IMR-90 (cell line): ENCODE data around the gene TFAP2B. TPM values are rescaled to one million over a fixed set of nuclear protein-coding genes. Genes with fewer than 3 reads are reported as not detected.

Experiments
- ATAC-seq: fragments of 200-7000 bp; cut with Tn5 transposase; 2 replicates; pipeline ENCODE4 v1.9.1; 2020; ENCODE audit warnings: low read depth, mild to moderate bottlenecking, moderate library complexity
- BruUV-seq: library from RNA; stranded (reverse); fragments of 400-500 nt; replicated peaks from 2 replicates; lab custom pipeline; 2021; lab: Mats Ljungman, UMichigan
- CTCF ChIA-PET: fragments of 300-600 bp; formaldehyde crosslinking; extraction: SDS; loops from one replicate; lab custom pipeline; 2021; ENCODE audit warnings: antibody characterized with exemption; lab: Yijun Ruan, JAX
- POLR2A ChIA-PET: fragments of 300-600 bp; sonication (Branson Sonifier 250); formaldehyde crosslinking; loops from one replicate; lab custom pipeline; 2022; ENCODE audit warnings: antibody characterized with exemption; ENCODE audit not compliant: unreplicated experiment; lab: Charles Lee
- DNase-seq: peaks from one replicate; pipeline ENCODE4 v3.0.0; 2013
- H2AFZ ChIP-seq: replicated peaks from 2 replicates; pipeline ENCODE3; 2013; ENCODE audit warnings: low read length, mild to moderate bottlenecking; ENCODE audit not compliant: poor library complexity
- H2AK5ac ChIP-seq: 2 replicates; pipeline ENCODE4 v1.6.1; 2013; ENCODE audit warnings: low read depth, low read length, inconsistent platforms
- H2AK9ac ChIP-seq: replicated peaks from 2 replicates; pipeline ENCODE3; 2013; ENCODE audit warnings: mild to moderate bottlenecking, low read depth, low read length, moderate library complexity; ENCODE audit not compliant: poor library complexity
- H2BK120ac ChIP-seq: 2 replicates; pipeline ENCODE4 v1.6.1; 2013; ENCODE audit warnings: low read depth, low read length, inconsistent platforms
- H2BK15ac ChIP-seq: 3 replicates; pipeline ENCODE4 v1.6.1; 2013; ENCODE audit warnings: low read depth, low read length, inconsistent platforms
- H2BK20ac ChIP-seq: 2 replicates; pipeline ENCODE4 v1.6.1; 2013; ENCODE audit warnings: low read depth, mild to moderate bottlenecking, inconsistent platforms, low read length, moderate library complexity
- H2BK5ac ChIP-seq: 2 replicates; pipeline ENCODE4 v1.6.1; 2013; ENCODE audit warnings: mild to moderate bottlenecking, low read depth, low read length, inconsistent platforms; ENCODE audit not compliant: poor library complexity, severe bottlenecking
- H3K14ac ChIP-seq: replicated peaks from 2 replicates; pipeline ENCODE4 v1.6.1; 2013; ENCODE audit warnings: low read depth, low read length, inconsistent platforms
- H3K18ac ChIP-seq: 2 replicates; pipeline ENCODE4 v1.6.1; 2013; ENCODE audit warnings: low read depth, low read length, control low read depth
- H3K23ac ChIP-seq: 2 replicates; pipeline ENCODE4 v1.6.1; 2013; ENCODE audit warnings: low read depth, low read length, inconsistent platforms
- H3K27ac ChIP-seq: 2 replicates; pipeline ENCODE4 v1.5.1; 2013; ENCODE audit warnings: mild to moderate bottlenecking, control low read depth, low read length; ENCODE audit not compliant: insufficient read depth
- H3K27me3 ChIP-seq: 2 replicates; pipeline ENCODE4 v1.6.1; 2013; ENCODE audit warnings: low read length; ENCODE audit not compliant: control insufficient read depth, insufficient read depth
- H3K36me3 ChIP-seq: 2 replicates; pipeline ENCODE4 v1.6.1; 2013; ENCODE audit warnings: low read length, mixed read lengths; ENCODE audit not compliant: control insufficient read depth, insufficient read depth
- H3K4ac ChIP-seq: 2 replicates; pipeline ENCODE4 v1.6.1; 2013; ENCODE audit warnings: low read depth, low read length, inconsistent platforms
- H3K4me1 ChIP-seq: 2 replicates; pipeline ENCODE4 v1.6.1; 2013; ENCODE audit warnings: low read length, mixed read lengths; ENCODE audit not compliant: control insufficient read depth, insufficient read depth
- H3K4me2 ChIP-seq: 2 replicates; pipeline ENCODE4 v1.6.1; 2013; ENCODE audit warnings: low read depth, mild to moderate bottlenecking, control low read depth, low read length, moderate library complexity
- H3K4me3 ChIP-seq: 2 replicates; pipeline ENCODE4 v1.5.1; 2013; ENCODE audit warnings: low read depth, mild to moderate bottlenecking, control low read depth, low read length, moderate library complexity; ENCODE audit not compliant: insufficient read depth
- H3K56ac ChIP-seq: 2 replicates; pipeline ENCODE4 v1.6.1; 2013; ENCODE audit warnings: low read length, inconsistent platforms; ENCODE audit not compliant: insufficient read depth; ENCODE audit errors: extremely low read depth
- H3K79me1 ChIP-seq, 2 experiments: 2 replicates each; pipeline ENCODE4 v1.6.1; 2013; ENCODE audit warnings: low read length in 2 of 2, inconsistent platforms in 1 of 2, low read depth in 1 of 2
- H3K9ac ChIP-seq: 2 replicates; pipeline ENCODE4 v1.6.1; 2013; ENCODE audit warnings: low read depth, low read length, control low read depth
- H3K9me1 ChIP-seq: 2 replicates; pipeline ENCODE4 v1.6.1; 2013; ENCODE audit warnings: low read length, inconsistent platforms; ENCODE audit not compliant: insufficient read depth
- H3K9me3 ChIP-seq: 2 replicates; pipeline ENCODE4 v1.6.1; 2013; ENCODE audit warnings: low read length; ENCODE audit not compliant: control insufficient read depth, insufficient read depth
- H4K20me1 ChIP-seq: 2 replicates; pipeline ENCODE4 v1.6.1; 2013; ENCODE audit warnings: low read length, inconsistent platforms; ENCODE audit not compliant: insufficient read depth
- H4K5ac ChIP-seq: 2 replicates; pipeline ENCODE4 v1.6.1; 2013; ENCODE audit warnings: mild to moderate bottlenecking, low read depth, low read length, control low read depth
- H4K8ac ChIP-seq, 2 experiments: 2 replicates each; pipeline ENCODE4 v1.6.1; 2013; ENCODE audit warnings: low read depth in 2 of 2, low read length in 2 of 2, control low read depth in 1 of 2, inconsistent platforms in 1 of 2
- H4K91ac ChIP-seq: 2 replicates; pipeline ENCODE4 v1.6.1; 2013; ENCODE audit warnings: low read depth, low read length, inconsistent platforms; ENCODE audit not compliant: insufficient read depth
- BHLHE40 ChIP-seq: fragments of 150-350 bp; IDR thresholded peaks from 2 replicates; pipeline ENCODE4 v1.6.1; 2016; ENCODE audit warnings: mild to moderate bottlenecking, low read depth, low read length
- FOS ChIP-seq: fragments of 150-350 bp; IDR thresholded peaks from 2 replicates; pipeline ENCODE4 v1.6.1; 2016; ENCODE audit warnings: low read depth, low read length
- RAD21 ChIP-seq: IDR thresholded peaks from 2 replicates; pipeline ENCODE4 v1.6.1; 2012; ENCODE audit warnings: low read length, improper control_type of control experiment
- RFX5 ChIP-seq: IDR thresholded peaks from 2 replicates; pipeline ENCODE4 v1.8.0; 2012; ENCODE audit warnings: low read depth, mild to moderate bottlenecking, low read length, moderate library complexity
- SMC3 ChIP-seq: fragments of 150-350 bp; IDR thresholded peaks from 2 replicates; pipeline ENCODE4 v1.6.1; 2016; ENCODE audit warnings: low read depth, mild to moderate bottlenecking, antibody characterized with exemption, low read length, moderate library complexity
- WGBS, 2 experiments: methylation state at CpG; one replicate each; pipeline versions ENCODE4 v1.1.5 to v1.1.7; 2013; ENCODE audit warnings: missing lambda C conversion rate in 2 of 2; ENCODE audit not compliant: insufficient read length in 1 of 2; ENCODE audit errors: extremely low coverage in 2 of 2; 5-methylcytosine and 5-hydroxymethylcytosine counted together
- dilution Hi-C: fragments of 300-500 bp; cut with HindIII; formaldehyde crosslinking; loops from one replicate; pipeline ENCODE4 v1.14.3; 2018; ENCODE audit warnings: low sequenced_read_pairs; ENCODE audit not compliant: unreplicated experiment
- in situ Hi-C: fragments of 300-500 bp; cut with MboI; formaldehyde crosslinking; loops from 3 replicates; pipeline ENCODE4 v1.14.3; 2019; ENCODE audit warnings: low sequenced_read_pairs, inconsistent platforms, mixed read lengths
- intact Hi-C: fragments of 100-400 bp; cut with micrococcal nuclease; formaldehyde crosslinking; loops from 2 replicates; pipeline ENCODE4 v1.10.0; 2022
- polyA plus RNA-seq, 3 experiments: library from polyadenylated mRNA; depleted of rRNA; stranded (reverse); fragments of >200 nt; gene quantifications; 2 replicates each; pipeline ENCODE4 v1.2.3, GENCODE V29; 2012; ENCODE audit warnings: low replicate concordance in 1 of 3
- total RNA-seq: library from RNA; depleted of rRNA; stranded (reverse); fragments of >200 nt; gene quantifications from 2 replicates; pipeline ENCODE4 v1.2.3, GENCODE V29; 2012
- TF ChIP-seq, protein P1 (sequence below): conservative IDR thresholded peaks from 2 replicates; pipeline ENCODE4 v1.5.1; 2012; ENCODE audit warnings: mild to moderate bottlenecking, low read depth, low read length, improper control_type of control experiment

TFAP2B gene
- total and polyA plus RNA-seq, 2 of the 4 experiments (the other 2 are of a cell fraction): not detected

DNA sequence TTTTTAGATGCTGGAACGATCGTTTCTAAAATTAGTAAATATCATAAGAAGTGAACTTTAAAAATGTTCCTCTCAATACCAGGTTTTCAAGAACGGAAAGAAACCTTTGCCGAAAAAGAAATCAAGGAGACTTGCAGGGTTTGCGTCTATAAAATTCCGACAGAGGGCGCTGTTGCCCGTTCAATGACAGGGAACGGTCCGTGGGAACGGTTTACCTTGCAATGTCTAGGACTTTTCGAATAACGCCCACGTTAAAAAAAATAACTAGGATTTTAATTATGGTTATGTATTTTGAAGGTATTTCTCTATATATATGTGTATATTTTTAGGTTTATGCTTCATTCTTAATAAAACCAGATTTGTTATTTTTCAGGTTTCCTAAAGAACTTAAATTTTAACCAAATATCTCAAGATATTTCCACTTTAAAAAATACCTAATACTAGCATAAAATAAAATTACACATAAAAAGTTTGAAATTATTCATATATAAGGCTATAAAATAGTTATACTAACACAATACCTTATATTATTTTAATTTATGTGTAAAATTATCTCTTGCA, 2.5 kb upstream of the TFAP2B start:
- intact Hi-C loops (loop anchor here (1.0 to 10.0 kb wide), 3 partner anchors 1039 to 1233 kb away; no protein-coding TSS in a partner anchor), dilution Hi-C loops (no loop called here), in situ Hi-C loops (loop anchor here (25.0 kb wide), 1 partner anchor 1196 kb away; no protein-coding TSS in a partner anchor)
- H3K4ac ChIP-seq: no peak overlapping the region
- no peaks in the 10 kb centered on the region; the same call in 1 of the 2 replicates for H3K9me3 ChIP-seq
- no peak overlapping the region for H4K5ac ChIP-seq
- CTCF ChIA-PET: no interaction called here
- H2BK5ac ChIP-seq: no peak overlapping the region
- H3K4me3 ChIP-seq: peak overlapping the region; percentile 51
- no peak overlapping the region for H2AK9ac ChIP-seq
- H2AFZ ChIP-seq: no peak overlapping the region
- H2AK5ac ChIP-seq: no peak overlapping the region
- H3K14ac ChIP-seq: no peak overlapping the region
- H4K20me1 ChIP-seq: no peaks in the 10 kb centered on the region
- H3K27ac ChIP-seq: no peak overlapping the region
- H3K36me3 ChIP-seq: no peaks in the 10 kb centered on the region
- H3K4me2 ChIP-seq: peak overlapping the region; percentile 99
- 5% methylated on average over 4 of the region's 14 CpGs; no CpG with 5 or more reads in 1 of the 2 experiments for WGBS, 2 experiments
- H3K4me1 ChIP-seq: no peaks in the 10 kb centered on the region
- no peak overlapping the region for H3K18ac ChIP-seq
- POLR2A ChIA-PET: interaction anchor here (0.7 kb wide), 1 partner anchor 1135 kb away, joined by 15 read pairs; no protein-coding TSS in a partner anchor
- ATAC-seq (peak; percentile 57; the same call in 1 of the 2 replicates), DNase-seq (peak; percentile 55)
- no peak overlapping the region for H2BK15ac ChIP-seq
- no peak overlapping the region for H3K56ac ChIP-seq
- no peak overlapping the region for H2BK120ac ChIP-seq
- no peak overlapping the region for H4K91ac ChIP-seq
- peaks cover 31% of the 10 kb centered on the region for H3K27me3 ChIP-seq
- H3K79me1 ChIP-seq: no peaks in the 10 kb centered on the region
- no peak for TF ChIP-seq RFX5
- TF ChIP-seq RAD21: peak; percentile 79
- no peak for TF ChIP-seq BHLHE40
- TF ChIP-seq SMC3: peak; percentile 45
- TF ChIP-seq FOS: no peak
- TF ChIP-seq, protein P1, sequence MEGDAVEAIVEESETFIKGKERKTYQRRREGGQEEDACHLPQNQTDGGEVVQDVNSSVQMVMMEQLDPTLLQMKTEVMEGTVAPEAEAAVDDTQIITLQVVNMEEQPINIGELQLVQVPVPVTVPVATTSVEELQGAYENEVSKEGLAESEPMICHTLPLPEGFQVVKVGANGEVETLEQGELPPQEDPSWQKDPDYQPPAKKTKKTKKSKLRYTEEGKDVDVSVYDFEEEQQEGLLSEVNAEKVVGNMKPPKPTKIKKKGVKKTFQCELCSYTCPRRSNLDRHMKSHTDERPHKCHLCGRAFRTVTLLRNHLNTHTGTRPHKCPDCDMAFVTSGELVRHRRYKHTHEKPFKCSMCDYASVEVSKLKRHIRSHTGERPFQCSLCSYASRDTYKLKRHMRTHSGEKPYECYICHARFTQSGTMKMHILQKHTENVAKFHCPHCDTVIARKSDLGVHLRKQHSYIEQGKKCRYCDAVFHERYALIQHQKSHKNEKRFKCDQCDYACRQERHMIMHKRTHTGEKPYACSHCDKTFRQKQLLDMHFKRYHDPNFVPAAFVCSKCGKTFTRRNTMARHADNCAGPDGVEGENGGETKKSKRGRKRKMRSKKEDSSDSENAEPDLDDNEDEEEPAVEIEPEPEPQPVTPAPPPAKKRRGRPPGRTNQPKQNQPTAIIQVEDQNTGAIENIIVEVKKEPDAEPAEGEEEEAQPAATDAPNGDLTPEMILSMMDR: peak; percentile 81
- H3K9ac ChIP-seq: no peak overlapping the region
- no peaks in the 10 kb centered on the region for H3K9me1 ChIP-seq
- no peak overlapping the region for H3K23ac ChIP-seq
- no peak overlapping the region for H2BK20ac ChIP-seq
- no peak overlapping the region for H4K8ac ChIP-seq
- BruUV-seq: no TSS peak
